OCI-LY7 (cell line): ENCODE data around the gene ANO9. TPM values are rescaled to one million over a fixed set of nuclear protein-coding genes. Genes with fewer than 3 reads are reported as not detected.
A peak's percentile ranks its signal among the peaks of the same experiment; 100 is the strongest.

Source experiments
- BruUV-seq: library from RNA; stranded (reverse); fragments of 400-500 nt; replicated peaks from 2 replicates; lab custom pipeline; 2021; lab: Mats Ljungman, UMichigan
- CTCF ChIA-PET: fragments of 300-600 bp; sonication (Branson Sonifier 250); formaldehyde crosslinking; loops from one replicate; lab custom pipeline; 2022; ENCODE audit warnings: antibody characterized with exemption; ENCODE audit not compliant: unreplicated experiment; lab: Charles Lee
- POLR2A ChIA-PET: fragments of 300-600 bp; sonication (Branson Sonifier 250); formaldehyde crosslinking; loops from one replicate; lab custom pipeline; 2022; ENCODE audit warnings: antibody characterized with exemption; lab: Charles Lee
- DNase-seq: peaks from one replicate; pipeline ENCODE4 v3.0.0-alpha.2; 2015; ENCODE audit warnings: low spot score
- H2AFZ ChIP-seq: fragments of 200-600 bp; sonication (generic), shearing (Covaris generic); 2 replicates; pipeline ENCODE4 v1.6.1; 2014; ENCODE audit warnings: mild to moderate bottlenecking, antibody characterized with exemption, low read length, moderate library complexity
- H3K27ac ChIP-seq: fragments of 200-600 bp; sonication (generic); 2 replicates; pipeline ENCODE4 v1.5.1; 2014; ENCODE audit warnings: mixed run types, low read depth, mild to moderate bottlenecking, moderate library complexity, low read length, inconsistent platforms; ENCODE audit not compliant: poor library complexity, severe bottlenecking
- H3K36me3 ChIP-seq: fragments of 200-600 bp; sonication (generic); 2 replicates; pipeline ENCODE4 v1.6.1; 2014; ENCODE audit warnings: mild to moderate bottlenecking, antibody characterized with exemption, low read length, moderate library complexity, mixed read lengths; ENCODE audit not compliant: insufficient read depth
- H3K4me1 ChIP-seq: fragments of 200-600 bp; sonication (generic); 2 replicates; pipeline ENCODE4 v1.5.1; 2014; ENCODE audit warnings: mild to moderate bottlenecking, low read length; ENCODE audit not compliant: insufficient read depth, poor library complexity, severe bottlenecking
- H3K4me2 ChIP-seq: fragments of 200-600 bp; sonication (generic); 2 replicates; pipeline ENCODE4 v1.6.1; 2014; ENCODE audit warnings: mild to moderate bottlenecking, low read length
- H3K4me3 ChIP-seq: fragments of 200-600 bp; sonication (generic); 2 replicates; pipeline ENCODE4 v1.5.1; 2014; ENCODE audit warnings: mild to moderate bottlenecking, low read depth, low read length; ENCODE audit not compliant: poor library complexity, severe bottlenecking
- H3K79me2 ChIP-seq: fragments of 200-600 bp; sonication (generic); 2 replicates; pipeline ENCODE4 v1.6.1; 2016; ENCODE audit warnings: low read depth, mild to moderate bottlenecking, low read length, moderate library complexity, mixed read lengths; ENCODE audit not compliant: insufficient read depth
- H3K9me2 ChIP-seq: fragments of 200-600 bp; sonication (generic); 2 replicates; pipeline ENCODE4 v1.6.1; 2016; ENCODE audit warnings: mild to moderate bottlenecking, low read length, mixed read lengths; ENCODE audit not compliant: insufficient read depth
- H3K9me3 ChIP-seq: fragments of 200-600 bp; sonication (generic); 2 replicates; pipeline ENCODE4 v1.6.1; 2014; ENCODE audit warnings: mild to moderate bottlenecking, mixed run types, low read length, mixed read lengths
- H4K20me1 ChIP-seq: fragments of 200-600 bp; sonication (generic); 2 replicates; pipeline ENCODE4 v1.6.1; 2014; ENCODE audit warnings: mild to moderate bottlenecking, antibody characterized with exemption, low read length, moderate library complexity, mixed read lengths; ENCODE audit not compliant: insufficient read depth
- EZH2phosphoT487 ChIP-seq: fragments of 200-600 bp; sonication (generic); IDR thresholded peaks from 2 replicates; pipeline ENCODE4 v1.6.1; 2018; ENCODE audit warnings: low read depth, borderline replicate concordance, mild to moderate bottlenecking, mixed run types, antibody characterized with exemption, low read length, moderate library complexity, mixed read lengths
- intact Hi-C: fragments of 100-400 bp; cut with micrococcal nuclease; formaldehyde crosslinking; loops from one replicate; pipeline ENCODE4 v1.10.0; 2022; ENCODE audit not compliant: unreplicated experiment
- total RNA-seq, 2 experiments: library from RNA; depleted of rRNA in 1 of 2; stranded (reverse); fragments of >200 nt in 1 of 2; shearing (Covaris generic) in 1 of 2; gene quantifications; 2 replicates each; pipeline ENCODE4 v1.2.3, GENCODE V29; 2014 to 2022
- TF ChIP-seq, protein P1 (sequence below): fragments of 200-600 bp; sonication (generic); conservative IDR thresholded peaks from 2 replicates; pipeline ENCODE4 v1.5.1; 2014; ENCODE audit warnings: mild to moderate bottlenecking, antibody characterized with exemption, low read length, moderate library complexity, mixed read lengths

ANO9 gene
- total RNA-seq, 2 experiments from 2014 or later, result 25.7 to 27.6 TPM

DNA sequence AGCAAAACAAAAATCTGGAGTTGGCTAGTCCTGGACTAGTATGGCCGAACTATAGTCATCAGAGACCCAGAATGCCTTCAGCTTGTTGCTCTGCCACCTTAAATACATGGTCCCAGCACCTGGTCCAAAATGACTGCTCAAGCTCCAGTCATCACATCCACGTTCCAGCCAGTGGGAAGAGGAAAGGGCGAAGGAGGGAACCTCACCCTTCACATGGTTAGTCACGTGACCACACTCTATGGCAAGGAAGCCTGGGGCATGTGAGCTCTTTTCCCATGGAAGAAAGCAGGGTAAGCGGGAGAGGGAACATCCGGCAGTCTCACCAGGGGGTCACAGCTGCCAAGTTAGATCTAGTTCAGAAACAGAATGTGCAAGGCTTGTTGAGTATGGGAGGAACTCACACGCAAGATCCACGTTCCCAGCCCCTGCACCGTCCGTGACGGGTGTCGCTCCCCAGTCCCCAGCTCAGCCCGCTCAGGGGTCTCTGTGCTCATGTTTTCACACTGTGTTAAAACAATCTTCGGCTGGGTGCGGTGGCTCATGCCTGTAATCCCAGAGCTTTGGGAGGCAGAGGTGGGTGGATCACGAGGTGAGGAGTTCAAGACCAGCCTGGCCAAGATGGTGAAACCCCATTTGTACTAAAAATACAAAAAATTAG is 1.9 kb upstream of the ANO9 start:
- Histone ChIP-seq H3K36me3 (no peaks in the 10 kb centered on the region), H3K9me3 (no peaks in the 10 kb centered on the region), H3K9me2 (no peaks in the 10 kb centered on the region), H3K27ac (no peak overlapping the region), H3K4me1 (peaks cover 14% of the 10 kb centered on the region), H4K20me1 (no peaks in the 10 kb centered on the region), H2AFZ (no peak overlapping the region), H3K4me2 (no peak overlapping the region), H3K79me2 (no peaks in the 10 kb centered on the region), H3K4me3 (no peak overlapping the region)
- TF ChIP-seq, protein P1, sequence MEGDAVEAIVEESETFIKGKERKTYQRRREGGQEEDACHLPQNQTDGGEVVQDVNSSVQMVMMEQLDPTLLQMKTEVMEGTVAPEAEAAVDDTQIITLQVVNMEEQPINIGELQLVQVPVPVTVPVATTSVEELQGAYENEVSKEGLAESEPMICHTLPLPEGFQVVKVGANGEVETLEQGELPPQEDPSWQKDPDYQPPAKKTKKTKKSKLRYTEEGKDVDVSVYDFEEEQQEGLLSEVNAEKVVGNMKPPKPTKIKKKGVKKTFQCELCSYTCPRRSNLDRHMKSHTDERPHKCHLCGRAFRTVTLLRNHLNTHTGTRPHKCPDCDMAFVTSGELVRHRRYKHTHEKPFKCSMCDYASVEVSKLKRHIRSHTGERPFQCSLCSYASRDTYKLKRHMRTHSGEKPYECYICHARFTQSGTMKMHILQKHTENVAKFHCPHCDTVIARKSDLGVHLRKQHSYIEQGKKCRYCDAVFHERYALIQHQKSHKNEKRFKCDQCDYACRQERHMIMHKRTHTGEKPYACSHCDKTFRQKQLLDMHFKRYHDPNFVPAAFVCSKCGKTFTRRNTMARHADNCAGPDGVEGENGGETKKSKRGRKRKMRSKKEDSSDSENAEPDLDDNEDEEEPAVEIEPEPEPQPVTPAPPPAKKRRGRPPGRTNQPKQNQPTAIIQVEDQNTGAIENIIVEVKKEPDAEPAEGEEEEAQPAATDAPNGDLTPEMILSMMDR, result no peak
- no peak for TF ChIP-seq EZH2phosphoT487
- intact Hi-C loops, result no loop called here
- ChIA-PET CTCF (no interaction called here), POLR2A (no interaction called here)
- no TSS peak for BruUV-seq
- DNase-seq, result no peak

DNA sequence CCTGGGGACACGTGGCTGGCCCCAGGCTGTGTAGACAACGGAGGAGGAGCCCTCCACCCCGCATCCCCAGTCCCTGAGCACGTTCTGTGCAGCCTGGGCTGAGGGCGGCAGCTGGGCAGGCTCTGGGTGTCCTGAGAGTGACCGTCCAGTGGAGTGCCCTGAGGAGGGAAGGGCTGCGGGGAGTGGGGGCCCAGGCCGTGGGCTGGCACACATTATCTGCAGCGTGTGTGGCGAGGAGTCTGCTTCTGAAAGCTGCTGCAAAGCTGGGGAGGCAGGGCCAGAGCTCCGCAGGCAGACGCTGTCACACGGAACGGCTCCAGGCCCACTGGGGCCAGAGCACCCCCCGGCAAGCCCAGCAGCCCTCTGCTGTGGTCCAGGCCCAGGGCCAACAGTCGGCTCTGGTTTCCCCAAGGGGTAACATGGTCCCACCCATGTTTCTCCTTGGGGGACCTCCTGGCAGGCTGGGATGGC is 835 bp upstream of the ANO9 start:
- no peaks in the 10 kb centered on the region for H3K79me2 ChIP-seq
- no peak overlapping the region for H3K27ac ChIP-seq
- ChIA-PET POLR2A (no interaction called here), CTCF (no interaction called here)
- TF ChIP-seq EZH2phosphoT487, result no peak
- TF ChIP-seq, protein P1, result no peak
- no peaks in the 10 kb centered on the region for H3K9me2 ChIP-seq
- no peaks in the 10 kb centered on the region for H4K20me1 ChIP-seq
- H3K4me1 ChIP-seq, result peaks cover 11% of the 10 kb centered on the region
- H2AFZ ChIP-seq, result no peak overlapping the region
- DNase-seq, result no peak
- BruUV-seq, result no TSS peak
- no peaks in the 10 kb centered on the region for H3K9me3 ChIP-seq
- intact Hi-C loops, result no loop called here
- H3K36me3 ChIP-seq, result no peaks in the 10 kb centered on the region
- H3K4me3 ChIP-seq, result no peak overlapping the region
- H3K4me2 ChIP-seq, result no peak overlapping the region

DNA sequence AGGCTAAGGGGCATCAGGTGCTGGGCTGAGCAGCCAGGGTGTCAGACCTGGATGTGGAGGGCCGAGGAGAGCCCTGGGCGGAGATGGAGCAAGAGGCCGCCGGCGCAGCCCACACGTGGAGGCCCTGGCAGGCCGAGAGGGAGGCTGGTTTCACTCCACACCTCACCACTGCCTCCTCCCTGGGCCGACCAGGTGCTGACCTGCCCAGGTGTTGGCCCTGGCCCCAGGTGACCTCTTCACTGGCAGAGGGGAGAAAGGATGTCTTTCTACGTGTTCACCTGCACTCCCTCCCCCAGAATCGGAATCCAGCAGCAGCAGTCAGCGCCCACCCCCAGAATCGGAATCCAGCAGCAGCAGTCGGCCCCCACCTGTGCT is 781 bp downstream of the ANO9 start:
- intact Hi-C loops, result no loop called here
- Histone ChIP-seq H3K9me2 (no peaks in the 10 kb centered on the region), H3K4me3 (peak overlapping the region; percentile 67), H3K4me2 (peak overlapping the region; percentile 76), H3K79me2 (no peaks in the 10 kb centered on the region), H3K9me3 (no peaks in the 10 kb centered on the region), H4K20me1 (no peaks in the 10 kb centered on the region), H3K27ac (no peak overlapping the region), H3K4me1 (peaks cover 6% of the 10 kb centered on the region), H2AFZ (no peak overlapping the region), H3K36me3 (no peaks in the 10 kb centered on the region)
- ChIA-PET CTCF (no interaction called here), POLR2A (no interaction called here)
- no peak for DNase-seq
- BruUV-seq, result no TSS peak
- TF ChIP-seq, protein P1, result no peak
- TF ChIP-seq EZH2phosphoT487, result no peak
